Astrocyte (in vitro differentiated cells and primary cell): Measurements from ENCODE around the gene SNX13. TPM values are rescaled to one million over a fixed set of nuclear protein-coding genes. Genes with fewer than 3 reads are reported as not detected.

Experiments used
- DNase-seq: peaks from one replicate; pipeline ENCODE4 v3.0.0-alpha.2; 2010; ENCODE audit warnings: low read depth
- FAIRE-seq: peaks from 2 replicates; lab custom pipeline; 2011; peaks lifted over from hg19 to GRCh38; lab: Jason Lieb, UNC
- H2AFZ ChIP-seq: 2 replicates; pipeline ENCODE4 v1.6.0; 2012; ENCODE audit warnings: low read depth, low read length, inconsistent platforms
- H3K27ac ChIP-seq: 2 replicates; pipeline ENCODE4 v1.5.1; 2011; ENCODE audit warnings: low read depth, low read length, inconsistent platforms
- H3K27me3 ChIP-seq: 2 replicates; pipeline ENCODE4 v1.6.0; 2011; ENCODE audit warnings: low read length, inconsistent platforms; ENCODE audit not compliant: insufficient read depth
- H3K36me3 ChIP-seq: 2 replicates; pipeline ENCODE4 v1.5.1; 2011; ENCODE audit warnings: low read length, inconsistent platforms; ENCODE audit not compliant: insufficient read depth
- H3K4me1 ChIP-seq: 2 replicates; pipeline ENCODE4 v1.5.1; 2011; ENCODE audit warnings: low read length, inconsistent platforms; ENCODE audit not compliant: insufficient read depth
- H3K4me2 ChIP-seq: 2 replicates; pipeline ENCODE4 v1.6.0; 2012; ENCODE audit warnings: low read length, inconsistent platforms
- H3K4me3 ChIP-seq: 2 replicates; pipeline ENCODE4 v1.5.1; 2011; ENCODE audit warnings: low read depth, mild to moderate bottlenecking, low read length, inconsistent platforms; ENCODE audit not compliant: insufficient read depth
- H3K79me2 ChIP-seq: 2 replicates; pipeline ENCODE4 v1.6.0; 2012; ENCODE audit warnings: mild to moderate bottlenecking, low read length, inconsistent platforms; ENCODE audit not compliant: insufficient read depth
- H3K9ac ChIP-seq: 2 replicates; pipeline ENCODE4 v1.6.0; 2012; ENCODE audit warnings: mild to moderate bottlenecking, low read length, inconsistent platforms
- H3K9me3 ChIP-seq: 2 replicates; pipeline ENCODE4 v1.5.1; 2012; ENCODE audit warnings: low read depth, mild to moderate bottlenecking, low read length, inconsistent platforms; ENCODE audit not compliant: insufficient read depth
- H4K20me1 ChIP-seq: 2 replicates; pipeline ENCODE4 v1.6.0; 2012; ENCODE audit warnings: low read length, inconsistent platforms; ENCODE audit not compliant: insufficient read depth
- H3K27ac Mint-ChIP-seq: one replicate; pipeline ENCODE4 v1.8.0; 2021; ENCODE audit warnings: mild to moderate bottlenecking, mixed read lengths; ENCODE audit not compliant: unreplicated experiment
- H3K27me3 Mint-ChIP-seq: one replicate; pipeline ENCODE4 v1.8.0; 2021; ENCODE audit warnings: low read depth, mixed read lengths; ENCODE audit not compliant: unreplicated experiment
- H3K36me3 Mint-ChIP-seq: one replicate; pipeline ENCODE4 v1.8.0; 2021; ENCODE audit warnings: low read depth, mixed read lengths; ENCODE audit not compliant: unreplicated experiment
- H3K4me1 Mint-ChIP-seq: one replicate; pipeline ENCODE4 v1.8.0; 2021; ENCODE audit warnings: low read depth, mixed read lengths; ENCODE audit not compliant: unreplicated experiment
- H3K4me3 Mint-ChIP-seq: one replicate; pipeline ENCODE4 v1.8.0; 2021; ENCODE audit warnings: mild to moderate bottlenecking, moderate library complexity, mixed read lengths; ENCODE audit not compliant: unreplicated experiment
- H3K9me3 Mint-ChIP-seq: one replicate; pipeline ENCODE4 v1.8.0; 2021; ENCODE audit warnings: mild to moderate bottlenecking, mixed read lengths; ENCODE audit not compliant: unreplicated experiment
- EZH2 ChIP-seq: IDR thresholded peaks from 2 replicates; pipeline ENCODE4 v1.6.1; 2012; ENCODE audit warnings: mild to moderate bottlenecking, low read length, inconsistent platforms; ENCODE audit not compliant: insufficient read depth
- total RNA-seq: library from RNA; stranded (reverse); gene quantifications from 2 replicates; pipeline ENCODE4 v1.2.1, GENCODE V29; 2021
- TF ChIP-seq, protein P1 (sequence below): IDR thresholded peaks from 2 replicates; pipeline ENCODE4 v1.5.1; 2011; ENCODE audit warnings: low read depth, mild to moderate bottlenecking, inconsistent platforms, low read length, moderate library complexity; ENCODE audit not compliant: insufficient read depth

SNX13 gene
- total RNA-seq, 1 donor from 2014 or later = 32.9 TPM

DNA sequence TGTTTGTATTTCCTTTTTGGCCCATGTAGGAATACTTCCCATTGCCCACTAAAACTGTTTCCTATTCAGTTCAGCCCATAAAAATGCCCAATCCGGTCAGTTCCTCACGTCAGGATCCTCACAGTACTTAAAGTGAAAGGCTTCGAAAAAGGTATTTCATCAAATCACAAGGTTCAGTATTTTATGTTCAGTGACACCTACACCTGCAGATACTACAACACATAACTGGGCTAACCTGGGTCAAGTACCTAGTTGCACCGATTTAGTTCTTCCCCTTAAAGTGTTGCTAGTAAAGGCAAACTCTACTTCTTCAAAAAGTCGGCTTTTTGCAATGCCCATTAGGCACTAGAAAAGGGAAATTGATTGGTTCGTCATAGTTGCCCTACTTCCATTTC, 1.1 kb downstream of the SNX13 start:
- H4K20me1 ChIP-seq = peaks cover 10% of the 10 kb centered on the region
- Mint-ChIP-seq H3K27me3 (no peaks in the 10 kb centered on the region), H3K27ac (peak overlapping the region; percentile 90), H3K36me3 (no peaks in the 10 kb centered on the region), H3K9me3 (no peaks in the 10 kb centered on the region), H3K4me3 (peak overlapping the region; percentile 95), H3K4me1 (peaks cover 12% of the 10 kb centered on the region)
- peak overlapping the region; percentile 96 for H2AFZ ChIP-seq
- DNase-seq (peak; percentile 41), FAIRE-seq (peak; percentile 20)
- H3K9ac ChIP-seq = peak overlapping the region; percentile 99
- H3K36me3 ChIP-seq = no peaks in the 10 kb centered on the region
- H3K4me1 ChIP-seq = peaks cover 7% of the 10 kb centered on the region
- H3K27ac ChIP-seq = peak overlapping the region; percentile 96
- peaks cover 60% of the 10 kb centered on the region for H3K79me2 ChIP-seq
- peak overlapping the region; percentile 96 for H3K4me2 ChIP-seq
- H3K27me3 ChIP-seq = no peaks in the 10 kb centered on the region
- TF ChIP-seq EZH2 = no peak
- TF ChIP-seq, protein P1, sequence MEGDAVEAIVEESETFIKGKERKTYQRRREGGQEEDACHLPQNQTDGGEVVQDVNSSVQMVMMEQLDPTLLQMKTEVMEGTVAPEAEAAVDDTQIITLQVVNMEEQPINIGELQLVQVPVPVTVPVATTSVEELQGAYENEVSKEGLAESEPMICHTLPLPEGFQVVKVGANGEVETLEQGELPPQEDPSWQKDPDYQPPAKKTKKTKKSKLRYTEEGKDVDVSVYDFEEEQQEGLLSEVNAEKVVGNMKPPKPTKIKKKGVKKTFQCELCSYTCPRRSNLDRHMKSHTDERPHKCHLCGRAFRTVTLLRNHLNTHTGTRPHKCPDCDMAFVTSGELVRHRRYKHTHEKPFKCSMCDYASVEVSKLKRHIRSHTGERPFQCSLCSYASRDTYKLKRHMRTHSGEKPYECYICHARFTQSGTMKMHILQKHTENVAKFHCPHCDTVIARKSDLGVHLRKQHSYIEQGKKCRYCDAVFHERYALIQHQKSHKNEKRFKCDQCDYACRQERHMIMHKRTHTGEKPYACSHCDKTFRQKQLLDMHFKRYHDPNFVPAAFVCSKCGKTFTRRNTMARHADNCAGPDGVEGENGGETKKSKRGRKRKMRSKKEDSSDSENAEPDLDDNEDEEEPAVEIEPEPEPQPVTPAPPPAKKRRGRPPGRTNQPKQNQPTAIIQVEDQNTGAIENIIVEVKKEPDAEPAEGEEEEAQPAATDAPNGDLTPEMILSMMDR = no peak
- H3K9me3 ChIP-seq = no peaks in the 10 kb centered on the region
- peak overlapping the region; percentile 97 for H3K4me3 ChIP-seq

DNA sequence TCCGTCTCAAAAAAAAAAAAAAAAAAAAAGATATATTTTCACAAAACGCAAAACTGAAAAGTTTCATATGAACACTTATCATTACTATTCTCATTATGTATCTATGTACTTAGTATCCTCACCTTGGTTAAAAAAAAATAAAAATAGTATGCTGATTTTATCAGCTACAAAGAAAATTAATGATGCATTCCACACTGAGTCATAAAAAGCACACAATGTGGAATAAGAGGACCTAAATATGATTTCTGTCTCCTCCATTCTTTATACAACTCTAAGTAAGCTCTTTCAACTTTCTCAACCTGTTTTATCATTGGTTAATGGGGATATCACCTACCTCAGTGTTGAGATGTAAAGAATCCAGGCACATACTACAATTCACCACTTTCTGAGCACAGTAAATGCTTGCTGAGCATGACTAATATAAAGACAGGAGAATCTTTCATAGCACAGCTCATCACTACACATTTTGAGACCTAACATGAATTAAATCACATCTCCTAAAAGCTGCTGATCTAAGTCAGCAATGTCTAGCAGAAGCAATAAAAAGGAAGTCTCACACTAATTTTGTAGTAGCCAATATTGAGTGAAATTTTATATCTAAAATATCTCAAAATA, 2.7 kb downstream of the SNX13 start:
- Histone ChIP-seq H3K4me1 (peaks cover 7% of the 10 kb centered on the region), H3K79me2 (peaks cover 75% of the 10 kb centered on the region), H3K4me3 (no peak overlapping the region), H3K9me3 (no peaks in the 10 kb centered on the region), H3K27ac (no peak overlapping the region), H3K9ac (no peak overlapping the region), H3K27me3 (no peaks in the 10 kb centered on the region), H3K36me3 (no peaks in the 10 kb centered on the region), H3K4me2 (peak overlapping the region; percentile 96), H4K20me1 (peaks cover 16% of the 10 kb centered on the region), H2AFZ (no peak overlapping the region)
- Mint-ChIP-seq H3K36me3 (no peaks in the 10 kb centered on the region), H3K27me3 (no peaks in the 10 kb centered on the region), H3K27ac (peak overlapping the region; percentile 3), H3K4me1 (peaks cover 24% of the 10 kb centered on the region), H3K4me3 (peak overlapping the region; percentile 95), H3K9me3 (no peaks in the 10 kb centered on the region)
- TF ChIP-seq, protein P1 = no peak
- TF ChIP-seq EZH2 = no peak
- FAIRE-seq = no peak
- peak; percentile 12 for DNase-seq

DNA sequence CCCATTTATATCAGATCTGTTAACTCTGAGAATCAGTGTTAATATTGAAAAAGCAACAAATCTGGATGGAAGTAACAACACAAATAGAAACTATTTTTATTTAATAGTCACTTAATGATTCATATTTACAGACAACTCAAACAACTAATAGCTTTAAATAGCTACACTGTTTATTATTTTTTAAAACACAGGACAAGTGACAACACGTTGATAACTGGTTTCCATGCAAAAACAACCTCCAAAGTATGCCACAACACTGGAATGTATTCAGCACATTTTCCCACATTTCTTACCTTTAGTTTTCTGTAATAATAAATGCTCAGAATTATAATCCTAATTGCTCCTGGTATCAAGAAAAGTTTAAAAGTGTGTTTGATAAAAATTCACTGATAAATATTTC, 4.0 kb downstream of the SNX13 start:
- Histone ChIP-seq H3K27me3 (no peaks in the 10 kb centered on the region), H3K27ac (no peak overlapping the region), H3K4me2 (no peak overlapping the region), H3K36me3 (no peaks in the 10 kb centered on the region), H2AFZ (no peak overlapping the region), H3K4me3 (no peak overlapping the region), H4K20me1 (peaks cover 26% of the 10 kb centered on the region), H3K79me2 (peaks cover 88% of the 10 kb centered on the region), H3K9me3 (no peaks in the 10 kb centered on the region), H3K9ac (no peak overlapping the region), H3K4me1 (peaks cover 7% of the 10 kb centered on the region)
- Mint-ChIP-seq H3K9me3 (no peaks in the 10 kb centered on the region), H3K27me3 (no peaks in the 10 kb centered on the region), H3K36me3 (no peaks in the 10 kb centered on the region), H3K4me3 (no peak overlapping the region), H3K4me1 (peaks cover 27% of the 10 kb centered on the region), H3K27ac (no peak overlapping the region)
- no peak for DNase-seq
- TF ChIP-seq, protein P1 = no peak
- no peak for FAIRE-seq
